ENCODE data around the gene PTPRM.
A peak's percentile ranks its signal among the peaks of the same experiment; 100 is the strongest.

The PTPRM gene

DNA sequence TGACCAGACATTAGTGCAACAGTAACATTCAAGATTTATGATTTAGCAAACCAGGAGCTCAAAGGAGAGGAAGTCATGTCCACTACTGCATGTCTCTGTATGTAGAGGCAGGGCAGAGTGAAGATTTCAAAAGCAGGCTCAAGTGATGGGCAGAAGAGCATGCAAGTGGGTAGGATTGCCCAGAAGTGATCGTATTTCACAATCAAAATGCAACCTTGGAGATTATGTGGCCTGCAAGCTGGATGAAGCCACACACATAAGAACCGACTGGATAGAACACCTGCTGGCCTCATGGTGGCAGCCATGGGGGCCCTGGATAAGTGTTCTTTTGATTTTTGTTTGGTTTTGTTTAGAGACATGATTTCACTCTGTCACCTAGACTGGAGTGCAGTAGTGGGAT is 755.4 kb downstream of the PTPRM start:
- no peak for DNase-seq (ENCODE audit: low read depth in 2 of 2)
- no peak overlapping the region for H3K4me3 ChIP-seq (replicated peaks in 1 of 2; ENCODE audit: low read depth in 2 of 2, low read length in 2 of 2)
- TF ChIP-seq, protein P1, sequence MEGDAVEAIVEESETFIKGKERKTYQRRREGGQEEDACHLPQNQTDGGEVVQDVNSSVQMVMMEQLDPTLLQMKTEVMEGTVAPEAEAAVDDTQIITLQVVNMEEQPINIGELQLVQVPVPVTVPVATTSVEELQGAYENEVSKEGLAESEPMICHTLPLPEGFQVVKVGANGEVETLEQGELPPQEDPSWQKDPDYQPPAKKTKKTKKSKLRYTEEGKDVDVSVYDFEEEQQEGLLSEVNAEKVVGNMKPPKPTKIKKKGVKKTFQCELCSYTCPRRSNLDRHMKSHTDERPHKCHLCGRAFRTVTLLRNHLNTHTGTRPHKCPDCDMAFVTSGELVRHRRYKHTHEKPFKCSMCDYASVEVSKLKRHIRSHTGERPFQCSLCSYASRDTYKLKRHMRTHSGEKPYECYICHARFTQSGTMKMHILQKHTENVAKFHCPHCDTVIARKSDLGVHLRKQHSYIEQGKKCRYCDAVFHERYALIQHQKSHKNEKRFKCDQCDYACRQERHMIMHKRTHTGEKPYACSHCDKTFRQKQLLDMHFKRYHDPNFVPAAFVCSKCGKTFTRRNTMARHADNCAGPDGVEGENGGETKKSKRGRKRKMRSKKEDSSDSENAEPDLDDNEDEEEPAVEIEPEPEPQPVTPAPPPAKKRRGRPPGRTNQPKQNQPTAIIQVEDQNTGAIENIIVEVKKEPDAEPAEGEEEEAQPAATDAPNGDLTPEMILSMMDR (IDR thresholded peaks at IDR 0.05; ENCODE audit: low read depth, low read length), result no peak

DNA sequence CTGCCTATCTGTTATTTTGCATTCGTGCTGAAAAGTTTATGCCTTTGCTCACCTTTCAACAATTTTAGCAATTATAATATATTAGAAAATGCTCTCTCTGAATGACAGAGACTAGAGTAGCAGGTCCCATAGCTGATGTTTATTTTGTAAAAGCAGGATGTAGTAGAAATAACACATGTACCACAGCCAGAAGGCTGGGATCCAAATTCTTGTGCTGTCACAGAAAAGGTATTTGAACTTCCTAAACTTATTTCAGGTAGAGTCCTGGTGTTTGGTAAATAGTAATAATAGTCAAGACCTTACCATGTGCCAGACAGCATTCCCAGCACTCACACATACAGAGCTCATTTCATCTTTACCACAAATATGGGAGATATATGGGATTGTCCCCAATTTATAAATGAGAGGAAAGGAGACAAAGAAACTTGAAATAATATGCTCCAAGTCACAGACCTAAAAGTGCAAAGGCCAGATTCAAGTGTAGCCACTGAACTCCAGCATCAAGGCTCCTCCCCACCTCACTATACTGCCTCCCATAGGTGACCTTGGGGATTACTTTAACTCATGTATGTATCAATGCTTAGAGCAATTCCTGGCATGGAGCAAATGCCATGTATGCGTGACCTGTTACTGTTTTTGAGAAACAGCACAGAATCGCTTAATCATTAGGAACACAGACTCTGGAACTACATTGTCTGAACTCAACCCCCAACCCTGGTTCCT is 757.4 kb downstream of the PTPRM start:
- H3K4me3 ChIP-seq (replicated peaks in 1 of 2; ENCODE audit: low read depth in 2 of 2, low read length in 2 of 2), result no peak overlapping the region
- no peak for DNase-seq (ENCODE audit: low read depth in 2 of 2)
- TF ChIP-seq, protein P1 (IDR thresholded peaks at IDR 0.05; ENCODE audit: low read depth, low read length), result no peak

DNA sequence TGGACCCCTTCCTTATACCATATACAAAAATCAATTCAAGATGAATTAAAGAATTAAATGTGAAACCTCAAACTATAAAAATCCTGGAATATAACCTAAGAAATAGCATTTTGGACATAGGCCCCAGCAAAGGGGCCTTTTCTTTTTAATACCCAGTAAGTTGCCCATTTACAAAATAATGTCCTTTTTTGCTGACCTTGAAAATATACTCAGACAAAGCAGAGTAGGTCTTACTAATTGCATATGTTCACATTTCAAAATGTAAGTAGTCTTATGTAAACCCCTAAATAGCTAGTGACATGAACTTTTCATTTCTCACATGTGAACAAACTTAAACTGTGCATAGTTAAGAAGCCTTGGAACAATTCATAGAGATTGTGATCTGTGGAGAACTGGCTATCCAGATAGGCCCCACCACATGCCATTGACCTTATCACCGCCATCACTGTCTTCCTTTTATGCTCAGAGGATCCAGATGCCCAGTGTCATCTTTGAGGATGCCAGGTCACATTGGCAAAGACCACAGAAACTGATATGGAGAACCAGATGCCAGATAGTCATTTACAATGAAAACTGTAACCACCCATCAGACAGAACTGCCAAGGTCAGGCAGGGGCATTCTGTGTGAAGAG is 759.8 kb downstream of the PTPRM start:
- DNase-seq (ENCODE audit: low read depth in 2 of 2), result no peak
- TF ChIP-seq, protein P1 (IDR thresholded peaks at IDR 0.05; ENCODE audit: low read depth, low read length), result no peak
- H3K4me3 ChIP-seq (replicated peaks in 1 of 2; ENCODE audit: low read depth in 2 of 2, low read length in 2 of 2), result no peak overlapping the region

DNA sequence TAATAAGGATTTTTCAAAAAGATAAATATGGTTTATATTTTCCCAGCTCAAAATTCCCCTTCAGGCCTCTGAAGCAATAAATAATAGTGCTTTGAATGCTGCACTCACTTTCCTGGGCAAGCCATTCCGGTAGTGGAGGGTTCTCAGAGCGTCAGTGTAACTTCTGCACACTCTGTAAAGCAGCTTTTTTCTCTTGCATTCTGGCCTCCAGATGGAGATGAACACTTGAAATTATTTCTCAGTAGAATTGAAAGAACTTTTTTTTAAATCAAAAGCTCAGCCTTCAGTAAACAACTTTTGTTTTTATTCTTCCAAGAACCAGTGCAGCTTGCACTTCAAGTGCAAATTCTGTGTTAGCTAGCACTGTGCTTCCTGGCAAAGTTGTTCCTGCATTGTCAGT is 761.0 kb downstream of the PTPRM start:
- H3K4me3 ChIP-seq (replicated peaks in 1 of 2; ENCODE audit: low read depth in 2 of 2, low read length in 2 of 2), result no peak overlapping the region
- TF ChIP-seq, protein P1 (IDR thresholded peaks at IDR 0.05; ENCODE audit: low read depth, low read length), result no peak
- no peak for DNase-seq (ENCODE audit: low read depth in 2 of 2)

DNA sequence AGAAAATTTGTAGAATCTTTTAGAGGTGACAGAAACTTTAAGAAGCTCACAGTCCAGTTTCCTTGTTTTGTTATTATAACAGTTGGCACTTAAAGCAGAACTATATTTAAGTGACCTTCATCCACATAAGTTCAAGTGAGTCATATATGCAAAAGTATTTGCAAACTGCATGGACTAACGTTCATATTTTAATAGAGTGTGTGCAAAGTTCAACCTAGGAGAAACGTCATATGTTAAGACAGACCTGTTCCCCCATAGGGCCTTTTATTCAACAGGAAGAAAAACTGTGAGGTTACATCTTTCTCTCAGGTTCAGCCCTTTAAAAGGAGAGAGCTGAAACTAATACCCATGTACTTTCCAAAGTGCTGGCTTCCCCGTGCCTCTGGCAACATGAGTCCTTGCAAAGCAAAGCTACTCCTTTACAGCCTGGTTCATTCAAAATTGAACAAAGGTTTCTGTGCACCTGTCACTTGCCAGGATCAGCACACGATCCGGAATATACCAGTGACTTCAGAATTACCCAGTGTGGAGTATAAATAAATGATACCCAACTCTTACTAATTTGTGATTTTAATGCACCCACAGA is 762.2 kb downstream of the PTPRM start:
- TF ChIP-seq, protein P1 (IDR thresholded peaks at IDR 0.05; ENCODE audit: low read depth, low read length), result no peak
- H3K4me3 ChIP-seq (replicated peaks in 1 of 2; ENCODE audit: low read depth in 2 of 2, low read length in 2 of 2), result no peak overlapping the region
- DNase-seq (ENCODE audit: low read depth in 2 of 2), result peak; percentile 72 to 74

GRCh38 chr18:8330575-8330974 is 763.5 kb downstream of the PTPRM start:
- TF ChIP-seq, protein P1 (IDR thresholded peaks at IDR 0.05; ENCODE audit: low read depth, low read length), result no peak
- no peak overlapping the region for H3K4me3 ChIP-seq (replicated peaks in 1 of 2; ENCODE audit: low read depth in 2 of 2, low read length in 2 of 2)
- no peak for DNase-seq (ENCODE audit: low read depth in 2 of 2)
